Measurements from ENCODE around the gene SETMAR. TPM values are rescaled to one million over a fixed set of nuclear protein-coding genes. Genes with fewer than 3 reads are reported as not detected.
"Not testable (repeated sequence)": the region's sequence is repeated elsewhere in the genome, so short reads cannot be mapped to it uniquely, and the experiment has no call there.

Gene SETMAR
- total RNA-seq, 2 donors from 2014 or later, result 14.1 to 20.0 TPM

- no peak overlapping the region for H3K27ac ChIP-seq
- no peaks in the 10 kb centered on the region for H3K4me1 ChIP-seq (ENCODE audit: control insufficient read depth in 1 of 2, low read depth in 2 of 2)
- H3K36me3 ChIP-seq, result no peaks in the 10 kb centered on the region
- no peaks in the 10 kb centered on the region for H3K9me3 ChIP-seq
- H3K27me3 ChIP-seq (replicated peaks; ENCODE audit: insufficient read depth), result no peaks in the 10 kb centered on the region
- ATAC-seq (ENCODE audit: insufficient number of reproducible peaks, low FRiP score, low read depth) (no peak), DNase-seq (ENCODE audit: low spot score) (no peak)
- no peak overlapping the region for H3K4me3 ChIP-seq
- TF ChIP-seq CTCF (IDR thresholded peaks at IDR 0.05), result no peak
These were observed 10.9 kb upstream of the SETMAR start for GRCh38 chr3:4292301-4292700.

- Histone ChIP-seq H3K4me1 (ENCODE audit: control insufficient read depth in 1 of 2, low read depth in 2 of 2) (no peaks in the 10 kb centered on the region), H3K36me3 (no peaks in the 10 kb centered on the region), H3K9me3 (no peaks in the 10 kb centered on the region), H3K27ac (no peak overlapping the region), H3K27me3 (replicated peaks; ENCODE audit: insufficient read depth) (no peaks in the 10 kb centered on the region), H3K4me3 (no peak overlapping the region)
- DNase-seq (ENCODE audit: low spot score) (no peak), ATAC-seq (ENCODE audit: insufficient number of reproducible peaks, low FRiP score, low read depth) (no peak)
- no peak for TF ChIP-seq CTCF (IDR thresholded peaks at IDR 0.05)
These were observed 8.4 kb upstream of the SETMAR start for GRCh38 chr3:4294616-4295327.

GRCh38 chr3:4296454-4296853 lies 6.7 kb upstream of the SETMAR start:
- H3K4me1 ChIP-seq (ENCODE audit: control insufficient read depth in 1 of 2, low read depth in 2 of 2); H3K9me3 ChIP-seq; H3K27ac ChIP-seq; H3K36me3 ChIP-seq; ATAC-seq (ENCODE audit: insufficient number of reproducible peaks, low FRiP score, low read depth); H3K27me3 ChIP-seq (replicated peaks; ENCODE audit: insufficient read depth); H3K4me3 ChIP-seq; DNase-seq (ENCODE audit: low spot score): not testable (repeated sequence)

- ATAC-seq (ENCODE audit: insufficient number of reproducible peaks, low FRiP score, low read depth) (no peak), DNase-seq (ENCODE audit: low spot score) (no peak)
- no peak for TF ChIP-seq CTCF (IDR thresholded peaks at IDR 0.05)
- no peaks in the 10 kb centered on the region for H3K27me3 ChIP-seq (replicated peaks; ENCODE audit: insufficient read depth)
- H3K9me3 ChIP-seq, result no peaks in the 10 kb centered on the region
- H3K4me3 ChIP-seq, result no peak overlapping the region
- no peak overlapping the region for H3K27ac ChIP-seq
- no peaks in the 10 kb centered on the region for H3K36me3 ChIP-seq
- no peaks in the 10 kb centered on the region for H3K4me1 ChIP-seq (ENCODE audit: control insufficient read depth in 1 of 2, low read depth in 2 of 2)
These were observed 5.7 kb upstream of the SETMAR start for GRCh38 chr3:4297486-4297885.

GRCh38 chr3:4302747-4303146 lies 422 bp upstream of the SETMAR start:
- no peaks in the 10 kb centered on the region for H3K36me3 ChIP-seq
- peak overlapping the region; percentile 80 to 90 for H3K27ac ChIP-seq
- DNase-seq (ENCODE audit: low spot score) (no peak), ATAC-seq (ENCODE audit: insufficient number of reproducible peaks, low FRiP score, low read depth) (peak; percentile 2)
- no peak for TF ChIP-seq CTCF (IDR thresholded peaks at IDR 0.05)
- peak overlapping the region; percentile 74 for H3K4me3 ChIP-seq
- peaks cover 27 to 37% of the 10 kb centered on the region in 2 donors for H3K4me1 ChIP-seq (ENCODE audit: control insufficient read depth in 1 of 2, low read depth in 2 of 2)
- no peaks in the 10 kb centered on the region for H3K27me3 ChIP-seq (replicated peaks; ENCODE audit: insufficient read depth)
- H3K9me3 ChIP-seq, result no peaks in the 10 kb centered on the region

- H3K4me1 ChIP-seq (ENCODE audit: control insufficient read depth in 1 of 2, low read depth in 2 of 2), result peaks cover 28 to 52% of the 10 kb centered on the region in 2 donors
- not testable (repeated sequence) for H3K9me3 ChIP-seq; H3K36me3 ChIP-seq; DNase-seq (ENCODE audit: low spot score); H3K27me3 ChIP-seq (replicated peaks; ENCODE audit: insufficient read depth); ATAC-seq (ENCODE audit: insufficient number of reproducible peaks, low FRiP score, low read depth)
- H3K27ac ChIP-seq, result peak overlapping the region; percentile 80 to 90
- H3K4me3 ChIP-seq, result peak overlapping the region; percentile 74
These were observed 2.0 kb downstream of the SETMAR start for GRCh38 chr3:4305210-4305609.

All from thoracic aorta (tissue), 2 donors.